Karpas-422 (cell line): ENCODE data around the gene GAS7. TPM values are rescaled to one million over a fixed set of nuclear protein-coding genes. Genes with fewer than 3 reads are reported as not detected.

Source experiments
- DNase-seq: peaks from one replicate; pipeline ENCODE4 v3.0.0-alpha.2; 2015
- H2AFZ ChIP-seq: fragments of 200-600 bp; sonication (generic); 2 replicates; pipeline ENCODE4 v1.6.1; 2014; ENCODE audit warnings: antibody characterized with exemption, low read length, mixed read lengths
- H3K27ac ChIP-seq: fragments of 200-600 bp; sonication (generic); 2 replicates; pipeline ENCODE4 v1.5.1; 2014; ENCODE audit warnings: mild to moderate bottlenecking, low read length, moderate library complexity
- H3K27me3 ChIP-seq: fragments of 200-600 bp; sonication (generic); 2 replicates; pipeline ENCODE4 v1.6.1; 2014; ENCODE audit warnings: low read length, mixed read lengths
- H3K36me3 ChIP-seq: fragments of 200-600 bp; sonication (generic); 2 replicates; pipeline ENCODE4 v1.6.1; 2014; ENCODE audit warnings: low read length, mixed read lengths; ENCODE audit not compliant: insufficient read depth
- H3K4me1 ChIP-seq: fragments of 200-600 bp; sonication (generic); 2 replicates; pipeline ENCODE4 v1.6.1; 2014; ENCODE audit warnings: mild to moderate bottlenecking, low read length, mixed read lengths
- H3K4me2 ChIP-seq: fragments of 200-600 bp; sonication (generic); 2 replicates; pipeline ENCODE4 v1.6.1; 2014; ENCODE audit warnings: low read length, low read depth, mild to moderate bottlenecking; ENCODE audit not compliant: poor library complexity, severe bottlenecking
- H3K4me3 ChIP-seq: fragments of 200-600 bp; sonication (generic); 2 replicates; pipeline ENCODE4 v1.5.1; 2014; ENCODE audit warnings: mild to moderate bottlenecking, antibody characterized with exemption, low read length, mixed read lengths
- H3K79me2 ChIP-seq: fragments of 200-600 bp; sonication (generic); 2 replicates; pipeline ENCODE4 v1.6.1; 2014; ENCODE audit warnings: mild to moderate bottlenecking, low read length, mixed read lengths
- H3K9ac ChIP-seq: fragments of 200-600 bp; sonication (generic); 2 replicates; pipeline ENCODE4 v1.6.0; 2014; ENCODE audit warnings: low read length
- H3K9me2 ChIP-seq: fragments of 200-600 bp; sonication (generic), shearing (Covaris generic); replicated peaks from 2 replicates; pipeline ENCODE4 v1.6.0; 2014; ENCODE audit warnings: mild to moderate bottlenecking, low read length, moderate library complexity; ENCODE audit not compliant: insufficient read depth
- H3K9me3 ChIP-seq: fragments of 300-700, 200-600 bp; sonication (generic); 2 replicates; pipeline ENCODE4 v1.6.1; 2014; ENCODE audit warnings: low read length, mixed read lengths
- H4K20me1 ChIP-seq: fragments of 200-600 bp; sonication (generic); 2 replicates; pipeline ENCODE4 v1.6.1; 2014; ENCODE audit warnings: mild to moderate bottlenecking, antibody characterized with exemption, low read length, low read depth; ENCODE audit not compliant: insufficient read depth
- total RNA-seq: library from RNA; depleted of rRNA; stranded (reverse); fragments of >200 nt; shearing (Covaris generic); gene quantifications from 2 replicates; pipeline ENCODE4 v1.2.3, GENCODE V29; 2014; ENCODE audit warnings: low replicate concordance

GAS7 gene
- total RNA-seq, 1 experiment from 2014 or later = 79.9 TPM

DNA sequence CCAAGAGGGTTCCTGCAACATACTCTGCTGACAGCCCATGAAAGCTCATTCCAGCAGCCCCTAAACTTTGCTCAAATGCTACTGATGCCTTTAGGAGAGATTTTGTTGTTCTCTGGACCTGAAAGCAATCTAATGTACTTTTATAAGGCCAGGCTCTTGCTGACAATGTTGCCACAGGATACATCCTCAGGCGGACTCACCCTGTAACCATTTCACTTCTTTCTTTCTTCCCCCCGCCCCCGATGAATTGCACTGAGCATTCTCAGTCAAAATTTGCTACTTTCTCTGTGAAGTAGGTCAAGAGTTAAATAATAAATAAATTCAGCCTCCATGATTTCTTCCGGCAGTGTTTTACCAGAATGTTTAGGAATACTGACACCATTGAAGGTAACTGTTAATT lies 1.5 kb downstream of the GAS7 start:
- Histone ChIP-seq H3K36me3 (no peaks in the 10 kb centered on the region; the same call in 1 of the 2 replicates), H3K4me2 (no peak overlapping the region), H3K9me3 (peaks cover 26% of the 10 kb centered on the region), H4K20me1 (no peaks in the 10 kb centered on the region), H3K9me2 (no peaks in the 10 kb centered on the region), H3K27me3 (no peaks in the 10 kb centered on the region), H2AFZ (no peak overlapping the region), H3K27ac (no peak overlapping the region), H3K4me1 (no peaks in the 10 kb centered on the region), H3K9ac (no peak overlapping the region), H3K79me2 (no peaks in the 10 kb centered on the region), H3K4me3 (no peak overlapping the region)
- DNase-seq = no peak

DNA sequence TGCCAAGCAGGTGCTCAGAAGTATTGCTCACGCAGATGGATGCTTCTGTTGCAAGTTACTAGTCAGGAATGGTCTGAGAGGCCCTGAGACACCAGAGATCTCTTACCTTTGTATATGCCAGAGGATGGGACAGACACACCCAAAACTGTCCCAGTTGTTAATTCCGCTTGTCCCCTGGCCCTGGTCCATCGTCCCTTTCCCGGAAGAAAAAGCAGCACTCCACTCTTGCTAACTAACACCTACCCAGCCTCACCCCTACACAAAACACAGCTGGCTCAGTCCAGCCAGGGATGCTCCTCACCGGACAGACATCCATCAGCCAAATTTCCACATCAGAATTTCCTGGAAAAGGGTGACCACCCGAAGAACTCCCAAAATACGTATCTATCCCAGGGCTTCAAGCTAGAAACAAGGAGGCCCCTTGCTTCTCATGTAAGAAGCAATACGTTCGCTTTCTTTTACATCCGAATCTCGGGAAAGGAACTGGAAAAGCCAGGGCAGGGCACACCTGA lies 2.0 kb downstream of the GAS7 start:
- Histone ChIP-seq H3K79me2 (no peaks in the 10 kb centered on the region), H3K36me3 (no peaks in the 10 kb centered on the region; the same call in 1 of the 2 replicates), H4K20me1 (no peaks in the 10 kb centered on the region), H3K9me3 (peaks cover 27% of the 10 kb centered on the region), H3K27me3 (no peaks in the 10 kb centered on the region), H3K4me1 (no peaks in the 10 kb centered on the region), H3K9ac (no peak overlapping the region), H3K4me3 (no peak overlapping the region), H3K4me2 (no peak overlapping the region), H3K9me2 (no peaks in the 10 kb centered on the region), H3K27ac (no peak overlapping the region), H2AFZ (no peak overlapping the region)
- DNase-seq = no peak

DNA sequence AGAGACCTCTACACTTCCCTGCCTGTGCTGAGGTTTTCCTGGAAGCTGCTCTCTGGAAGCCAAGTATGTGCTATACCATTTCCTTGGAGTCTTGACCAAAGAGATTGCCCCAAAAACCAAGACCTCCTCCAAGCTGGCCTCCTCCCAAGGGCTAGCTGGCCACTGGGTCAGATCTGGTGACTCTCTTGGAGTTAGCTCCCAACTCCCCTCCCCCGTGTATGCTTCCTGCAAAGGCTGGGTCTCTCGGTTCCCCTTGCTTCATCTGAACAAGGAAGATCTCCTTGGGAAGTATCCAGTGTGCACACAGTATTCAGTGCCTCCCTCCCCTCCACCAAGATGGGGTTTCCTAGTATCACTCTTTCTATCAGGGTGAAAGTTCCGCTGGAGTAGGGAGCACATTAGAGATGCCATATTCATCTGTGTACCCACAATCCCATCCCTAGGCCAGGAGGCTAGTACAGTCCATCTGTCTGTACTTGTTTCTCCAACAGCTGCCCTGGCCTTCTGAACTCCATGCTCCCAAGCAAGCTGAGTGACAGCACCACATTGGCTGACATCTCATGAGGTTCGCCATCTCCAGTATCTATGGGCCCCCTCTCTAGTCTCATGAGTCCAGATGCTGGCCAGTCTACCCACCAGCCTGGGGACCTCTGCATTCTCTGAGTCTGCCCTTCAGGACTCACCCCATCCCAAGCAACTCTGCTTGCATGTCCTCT lies 3.2 kb downstream of the GAS7 start:
- no peak for DNase-seq
- Histone ChIP-seq H3K4me3 (no peak overlapping the region), H3K4me1 (no peaks in the 10 kb centered on the region), H2AFZ (no peak overlapping the region), H3K36me3 (no peaks in the 10 kb centered on the region; the same call in 1 of the 2 replicates), H4K20me1 (no peaks in the 10 kb centered on the region), H3K27me3 (no peaks in the 10 kb centered on the region), H3K9ac (no peak overlapping the region), H3K4me2 (no peak overlapping the region), H3K27ac (no peak overlapping the region), H3K79me2 (no peaks in the 10 kb centered on the region), H3K9me3 (peaks cover 27% of the 10 kb centered on the region), H3K9me2 (no peaks in the 10 kb centered on the region)

- peaks cover 27% of the 10 kb centered on the region for H3K9me3 ChIP-seq
- H3K36me3 ChIP-seq = no peaks in the 10 kb centered on the region; the same call in 1 of the 2 replicates
- H3K9ac ChIP-seq = no peak overlapping the region
- no peaks in the 10 kb centered on the region for H3K79me2 ChIP-seq
- H4K20me1 ChIP-seq = no peaks in the 10 kb centered on the region
- no peaks in the 10 kb centered on the region for H3K27me3 ChIP-seq
- H3K4me3 ChIP-seq = no peak overlapping the region
- H3K4me2 ChIP-seq = no peak overlapping the region
- H3K9me2 ChIP-seq = no peaks in the 10 kb centered on the region
- no peak overlapping the region for H3K27ac ChIP-seq
- no peaks in the 10 kb centered on the region for H3K4me1 ChIP-seq
- no peak for DNase-seq
- H2AFZ ChIP-seq = no peak overlapping the region
Measured at GRCh38 chr17:10193632-10194031, 4.8 kb downstream of the GAS7 start.

- Histone ChIP-seq H3K79me2 (no peaks in the 10 kb centered on the region), H3K9ac (no peak overlapping the region), H3K4me1 (no peaks in the 10 kb centered on the region), H3K9me3 (peaks cover 27% of the 10 kb centered on the region), H2AFZ (no peak overlapping the region), H3K9me2 (no peaks in the 10 kb centered on the region), H3K36me3 (no peaks in the 10 kb centered on the region; the same call in 1 of the 2 replicates), H3K4me2 (no peak overlapping the region), H4K20me1 (no peaks in the 10 kb centered on the region), H3K27me3 (no peaks in the 10 kb centered on the region), H3K4me3 (no peak overlapping the region), H3K27ac (no peak overlapping the region)
- no peak for DNase-seq
Measured at GRCh38 chr17:10192972-10193371, 5.4 kb downstream of the GAS7 start.

- Histone ChIP-seq H3K4me3 (no peak overlapping the region), H3K9ac (no peak overlapping the region), H3K36me3 (no peaks in the 10 kb centered on the region; the same call in 1 of the 2 replicates), H3K9me2 (no peaks in the 10 kb centered on the region), H3K9me3 (peaks cover 27% of the 10 kb centered on the region), H3K79me2 (no peaks in the 10 kb centered on the region), H3K27ac (no peak overlapping the region), H3K27me3 (no peaks in the 10 kb centered on the region), H2AFZ (no peak overlapping the region), H3K4me2 (no peak overlapping the region), H4K20me1 (no peaks in the 10 kb centered on the region), H3K4me1 (no peaks in the 10 kb centered on the region)
- no peak for DNase-seq
Measured at GRCh38 chr17:10192461-10192860, 5.9 kb downstream of the GAS7 start.

- Histone ChIP-seq H4K20me1 (no peaks in the 10 kb centered on the region), H3K9ac (no peak overlapping the region), H3K79me2 (no peaks in the 10 kb centered on the region), H3K9me3 (peaks cover 6% of the 10 kb centered on the region), H3K4me2 (no peak overlapping the region), H3K9me2 (no peaks in the 10 kb centered on the region), H3K36me3 (no peaks in the 10 kb centered on the region), H3K4me3 (no peak overlapping the region), H2AFZ (no peak overlapping the region), H3K27ac (no peak overlapping the region), H3K4me1 (peaks cover 16% of the 10 kb centered on the region), H3K27me3 (no peaks in the 10 kb centered on the region)
- no peak for DNase-seq
Measured at GRCh38 chr17:10187456-10187855, 10.9 kb downstream of the GAS7 start.

- Histone ChIP-seq H3K27ac (no peak overlapping the region), H3K4me2 (no peak overlapping the region), H3K4me3 (no peak overlapping the region), H4K20me1 (no peaks in the 10 kb centered on the region), H2AFZ (no peak overlapping the region), H3K9me3 (peaks cover under 1% of the 10 kb centered on the region; the same call in 1 of the 2 replicates), H3K9ac (no peak overlapping the region), H3K9me2 (no peaks in the 10 kb centered on the region), H3K4me1 (peaks cover 16% of the 10 kb centered on the region), H3K27me3 (no peaks in the 10 kb centered on the region), H3K79me2 (no peaks in the 10 kb centered on the region), H3K36me3 (no peaks in the 10 kb centered on the region)
- no peak for DNase-seq
Measured at GRCh38 chr17:10186771-10187410, 11.5 kb downstream of the GAS7 start.
